K562 (cell line): ENCODE results near the gene TRAF3IP1. TPM values are rescaled to one million over a fixed set of nuclear protein-coding genes. Genes with fewer than 3 reads are reported as not detected.

Experiments
- ATAC-seq: fragments of 200-7000 bp; cut with Tn5 transposase; 3 replicates; pipeline ENCODE4 v1.9.1; 2020; ENCODE audit warnings: moderate library complexity
- BruUV-seq: library from RNA; stranded (reverse); fragments of 400-500 nt; replicated peaks from 2 replicates; lab custom pipeline; 2021; lab: Mats Ljungman, UMichigan
- CTCF ChIA-PET: fragments of 300-600 bp; formaldehyde crosslinking; extraction: SDS; loops from one replicate; lab custom pipeline; 2021; ENCODE audit warnings: low intra/inter-chr PET ratio; lab: Yijun Ruan, JAX
- POLR2A ChIA-PET: fragments of 300-600, 350-650 bp; sonication (Branson Sonifier 250); formaldehyde crosslinking; extraction: SDS; loops from one replicate; lab custom pipeline; 2021; ENCODE audit warnings: antibody characterized with exemption, inconsistent platforms; lab: Yijun Ruan, JAX
- DNase-seq, 4 experiments: peaks; one replicate each; pipeline versions ENCODE4 v3.0.0 to v3.0.0-alpha.2; 2011 to 2018; ENCODE audit warnings: low spot score in 3 of 4, mixed read lengths in 3 of 4; ENCODE audit errors: extremely low read depth in 1 of 4
- FAIRE-seq: peaks from 2 replicates; lab custom pipeline; 2011; peaks lifted over from hg19 to GRCh38; lab: Jason Lieb, UNC
- H2AFZ ChIP-seq: 2 replicates; pipeline ENCODE4 v1.6.0; 2011; ENCODE audit warnings: low read depth, low read length, control low read depth, inconsistent platforms
- H3K27ac ChIP-seq: fragments of 200-600 bp; 3 replicates; pipeline ENCODE4 v1.8.0; 2011; ENCODE audit warnings: low read depth, mild to moderate bottlenecking, control low read depth, inconsistent platforms, low read length, moderate library complexity, mixed read lengths; ENCODE audit errors: extremely low read depth
- H3K27me3 ChIP-seq, 2 experiments: fragments of 300-600 bp in 1 of 2; 2 replicates in 1 of 2; 3 replicates in 1 of 2; pipeline versions ENCODE4 v1.6.0 to v1.8.0; 2011; ENCODE audit warnings: inconsistent platforms in 2 of 2, low read length in 2 of 2, mild to moderate bottlenecking in 1 of 2, mixed read lengths in 1 of 2, moderate library complexity in 1 of 2; ENCODE audit not compliant: control insufficient read depth in 2 of 2, insufficient read depth in 2 of 2
- H3K36me3 ChIP-seq: fragments of 300-600 bp; 3 replicates; pipeline ENCODE4 v1.8.0; 2011; ENCODE audit warnings: mild to moderate bottlenecking, low read length, inconsistent platforms; ENCODE audit not compliant: control insufficient read depth, insufficient read depth
- H3K4me1 ChIP-seq, 2 experiments: fragments of 200-600 bp in 1 of 2; replicated peaks in 1 of 2; 2 replicates in 1 of 2; 3 replicates in 1 of 2; pipeline versions ENCODE4 v1.5.1 to v1.8.0; 2011; ENCODE audit warnings: inconsistent platforms in 2 of 2, low read length in 2 of 2, mild to moderate bottlenecking in 1 of 2, mixed read lengths in 1 of 2, moderate library complexity in 1 of 2; ENCODE audit not compliant: control insufficient read depth in 2 of 2, insufficient read depth in 2 of 2
- H3K4me2 ChIP-seq: 2 replicates; pipeline ENCODE4 v1.6.1; 2011; ENCODE audit warnings: low read length, control low read depth, inconsistent platforms, mixed read lengths; ENCODE audit not compliant: insufficient read depth
- H3K4me3 ChIP-seq: fragments of 200-600 bp; sonication (generic), shearing (Covaris generic); 2 replicates; pipeline ENCODE4 v1.5.1; 2016; ENCODE audit warnings: control low read depth, inconsistent platforms
- H3K79me2 ChIP-seq: fragments of 200-600 bp; 3 replicates; pipeline ENCODE4 v1.8.0; 2011; ENCODE audit warnings: low read length, inconsistent platforms; ENCODE audit not compliant: control insufficient read depth, insufficient read depth
- H3K9ac ChIP-seq, 2 experiments: 2 replicates each; pipeline versions ENCODE4 v1.6.0 to v1.6.1; 2011; ENCODE audit warnings: low read depth in 2 of 2, low read length in 2 of 2, control low read depth in 1 of 2, inconsistent platforms in 1 of 2, mild to moderate bottlenecking in 1 of 2, mixed read lengths in 1 of 2; ENCODE audit not compliant: insufficient read depth in 1 of 2
- H3K9me1 ChIP-seq: one replicate; pipeline ENCODE4 v1.6.0; 2011; ENCODE audit warnings: inconsistent platforms, mild to moderate bottlenecking, low read length, moderate library complexity; ENCODE audit not compliant: control insufficient read depth, insufficient read depth
- H3K9me3 ChIP-seq: replicated peaks from 2 replicates; pipeline ENCODE4 v1.5.1; 2011; ENCODE audit warnings: low read depth, low read length, inconsistent platforms; ENCODE audit not compliant: control insufficient read depth, insufficient read depth
- H4K20me1 ChIP-seq: replicated peaks from 2 replicates; pipeline ENCODE4 v1.6.1; 2011; ENCODE audit warnings: low read length, inconsistent platforms, mixed read lengths; ENCODE audit not compliant: control insufficient read depth, insufficient read depth
- ARID4B ChIP-seq: sonication (generic); formaldehyde crosslinking; IDR thresholded peaks from 2 replicates; pipeline ENCODE4 v1.8.0; 2022; ENCODE audit warnings: mild to moderate bottlenecking, missing genetic modification reagents
- LCOR ChIP-seq: sonication (generic); formaldehyde crosslinking; IDR thresholded peaks from 2 replicates; pipeline ENCODE4 v1.8.0; 2022; ENCODE audit warnings: mild to moderate bottlenecking, missing genetic modification reagents
- PHF21A ChIP-seq: fragments of 450-650 bp; IDR thresholded peaks from 2 replicates; pipeline ENCODE4 v1.6.1; 2017; ENCODE audit warnings: low read depth, borderline replicate concordance
- PKNOX1 ChIP-seq: fragments of 450-650 bp; IDR thresholded peaks from 2 replicates; pipeline ENCODE4 v1.6.1; 2016
- SMARCB1 ChIP-seq: IDR thresholded peaks from 2 replicates; pipeline ENCODE4 v1.6.1; 2011; ENCODE audit warnings: improper control_type of control experiment, low read depth; ENCODE audit not compliant: insufficient read length
- TRIM24 ChIP-seq, 2 experiments: fragments of 450-650 bp; IDR thresholded peaks; 2 replicates each; pipeline ENCODE4 v1.6.1; 2016
- WGBS: fragments of 100-300 bp; shearing (Covaris generic); methylation state at CpG from one replicate; pipeline ENCODE4 v1.1.6; 2016; ENCODE audit warnings: low coverage, mixed read lengths; ENCODE audit not compliant: insufficient coverage; ENCODE audit errors: missing lambda C conversion rate; 5-methylcytosine and 5-hydroxymethylcytosine counted together
- in situ Hi-C: fragments of 300-500 bp; cut with MboI; formaldehyde crosslinking; loops from 4 replicates; pipeline ENCODE4 v1.15.0; 2018; ENCODE audit warnings: inconsistent platforms, mixed read lengths
- intact Hi-C: fragments of 100-400 bp; cut with micrococcal nuclease; formaldehyde crosslinking; loops from 2 replicates; pipeline ENCODE4 v1.14.2; 2022
- polyA plus RNA-seq, 8 experiments: library from polyadenylated mRNA; depleted of rRNA in 4 of 8; stranded (reverse) in 5 of 8; unstranded in 3 of 8; fragments of >200 nt; fragmentation: Nextera tagmentation in 2 of 8; fragmentation: Illumina TruSeq in 1 of 8; extraction: Ambion mirVana in 2 of 8; extraction: Trizol in 1 of 8; gene quantifications; 2 replicates each; pipeline versions ENCODE4 v1.2.1 to v1.2.3, GENCODE V29; 2011 to 2014; ENCODE audit warnings: inconsistent platforms in 1 of 8, missing spikeins in 1 of 8
- total RNA-seq, 7 experiments: library from RNA; depleted of rRNA in 6 of 7; stranded (reverse); fragments of >200 nt in 6 of 7; fragmentation: Illumina TruSeq in 2 of 7; extraction: Trizol in 2 of 7; gene quantifications; 2 replicates each; pipeline versions ENCODE4 v1.2.1 to v1.2.3, GENCODE V29; 2011 to 2021; ENCODE audit warnings: low replicate concordance in 1 of 7

The TRAF3IP1 gene
- total and polyA plus RNA-seq, 9 of the 15 experiments (the other 6 are each of a cell fraction or from before 2014, with no cell fraction given) = 1.3 to 7.4 (median 3.4) TPM

GRCh38 chr2:238388794-238389193 lies 68.5 kb downstream of the TRAF3IP1 start (continued):
- no peak for TF ChIP-seq TRIM24 (IDR thresholded peaks at IDR 0.05)
- TF ChIP-seq LCOR (CRISPR knock-in tag) = no peak
- no peak for TF ChIP-seq PKNOX1
- TF ChIP-seq ARID4B (CRISPR knock-in tag) = no peak

- intact Hi-C loops (no loop called here), in situ Hi-C loops (no loop called here)
- Histone ChIP-seq H3K9me1 (no peaks in the 10 kb centered on the region), H3K9ac (no peak overlapping the region; a peak in 1 of 4 replicates), H3K4me3 (no peak overlapping the region), H4K20me1 (no peaks in the 10 kb centered on the region), H3K27me3 (no peaks in the 10 kb centered on the region), H3K4me1 (no peaks in the 10 kb centered on the region; a peak in 2 of 5 replicates), H2AFZ (no peak overlapping the region), H3K9me3 (no peaks in the 10 kb centered on the region), H3K79me2 (no peaks in the 10 kb centered on the region), H3K27ac (no peak overlapping the region), H3K4me2 (no peak overlapping the region), H3K36me3 (no peaks in the 10 kb centered on the region)
- ChIA-PET CTCF (no interaction called here), POLR2A (no interaction called here)
- no peak for ATAC-seq
- 74% methylated on average over 10 of the region's 10 CpGs for WGBS
- FAIRE-seq = no peak
- no TSS peak for BruUV-seq
- no peak for TF ChIP-seq PHF21A
- no peak for TF ChIP-seq SMARCB1
- no peak for DNase-seq
Observed at GRCh38 chr2:238389988-238390589, 69.8 kb downstream of the TRAF3IP1 start.
